Activated T-cell treated with anti-CD3 and anti-CD28 coated beads for 4 hours (primary cell): ENCODE measurements around the gene RIPK3.

ENCODE experiments used
- DNase-seq: peaks from one replicate; pipeline ENCODE4 v3.0.0-alpha.2; 2020

Gene RIPK3

GRCh38 chr14:24300326-24300980 lies 39.3 kb downstream of the RIPK3 start:
- DNase-seq = no peak

DNA sequence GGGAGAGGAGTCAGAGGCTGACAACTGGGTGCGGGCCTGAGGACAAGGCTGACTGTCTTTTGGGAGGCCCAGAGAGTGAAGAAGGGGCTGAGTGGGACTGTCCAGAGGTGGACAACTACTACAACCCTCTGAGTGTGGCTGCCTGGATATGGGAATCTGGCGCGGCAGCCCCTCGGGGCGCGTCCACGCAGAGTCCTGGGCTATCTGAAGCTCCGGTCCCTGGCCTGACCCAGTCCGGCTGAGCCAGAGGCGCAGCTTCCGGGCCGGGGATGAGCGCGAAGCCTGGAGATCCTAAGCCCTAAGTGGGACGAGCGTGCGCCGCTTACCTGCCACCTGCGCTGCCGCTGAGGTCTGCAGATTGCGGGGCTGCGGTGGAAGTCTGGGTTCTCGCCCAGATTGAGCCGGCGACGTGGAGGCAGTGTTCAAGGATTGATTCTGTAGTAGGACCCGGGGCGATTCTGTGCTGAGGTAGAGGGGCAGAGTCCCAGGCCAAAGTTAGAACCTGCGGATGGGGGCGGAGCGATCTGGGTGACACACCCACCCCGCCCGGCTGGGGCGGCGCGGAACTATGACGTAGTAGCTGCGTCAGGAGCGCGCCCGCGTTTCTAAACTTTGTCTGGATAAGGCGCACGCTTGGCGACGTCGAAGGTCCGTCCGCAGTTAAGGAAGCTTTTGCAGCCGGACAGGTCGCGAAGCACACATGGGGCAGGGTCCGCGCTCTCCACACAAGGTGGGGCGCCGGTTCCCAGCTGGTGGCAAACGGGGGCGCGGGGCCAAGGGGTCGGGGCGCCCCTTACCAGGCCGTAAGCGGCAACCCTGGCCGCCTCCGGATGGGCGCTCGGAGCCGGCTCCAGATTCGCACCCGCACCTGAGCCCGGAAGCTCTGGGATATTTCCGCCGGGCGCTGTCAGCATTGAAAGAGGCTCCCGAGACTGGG lies 40.3 kb downstream of the RIPK3 start, which contains the start of the genes DHRS1 and NOP9:
Gene DHRS1 (minus strand): TSS at position 526 of the 937 bp plus-strand sequence. CDS start 674 bp downstream, outside the sequence.
Gene NOP9 (plus strand): TSS at position 596 of the 937 bp plus-strand sequence. CDS start 105 bp downstream, at position 701.
- peak; percentile 92 for DNase-seq

DNA sequence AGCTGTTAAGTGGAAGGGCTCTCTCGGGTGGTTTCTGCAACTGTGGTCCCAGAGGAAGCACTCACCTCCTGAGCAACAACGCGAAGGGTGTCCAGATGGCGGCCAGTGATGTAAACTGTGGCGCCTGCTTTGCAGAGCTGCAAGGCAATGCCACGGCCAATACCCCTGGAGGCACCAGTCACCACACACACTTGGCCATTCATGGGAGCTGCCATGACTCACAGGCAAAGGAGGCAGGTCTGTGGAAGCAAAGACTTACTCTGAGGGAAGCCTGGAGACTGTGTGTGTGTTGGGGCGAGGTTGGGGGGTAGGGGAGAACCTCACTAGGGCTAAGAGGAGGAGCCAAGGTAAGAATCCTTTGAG lies 40.9 kb downstream of the RIPK3 start:
- no peak for DNase-seq

- no peak for DNase-seq
These were observed 42.4 kb downstream of the RIPK3 start for GRCh38 chr14:24297190-24297964.

GRCh38 chr14:24296341-24297157 lies 43.2 kb downstream of the RIPK3 start:
- peak; percentile 60 for DNase-seq

GRCh38 chr14:24293525-24293924 lies 46.3 kb downstream of the RIPK3 start:
- no peak for DNase-seq

- no peak for DNase-seq
These were observed 47.5 kb downstream of the RIPK3 start for GRCh38 chr14:24292118-24292807.

GRCh38 chr14:24291446-24292117 lies 48.2 kb downstream of the RIPK3 start:
- no peak for DNase-seq

DNA sequence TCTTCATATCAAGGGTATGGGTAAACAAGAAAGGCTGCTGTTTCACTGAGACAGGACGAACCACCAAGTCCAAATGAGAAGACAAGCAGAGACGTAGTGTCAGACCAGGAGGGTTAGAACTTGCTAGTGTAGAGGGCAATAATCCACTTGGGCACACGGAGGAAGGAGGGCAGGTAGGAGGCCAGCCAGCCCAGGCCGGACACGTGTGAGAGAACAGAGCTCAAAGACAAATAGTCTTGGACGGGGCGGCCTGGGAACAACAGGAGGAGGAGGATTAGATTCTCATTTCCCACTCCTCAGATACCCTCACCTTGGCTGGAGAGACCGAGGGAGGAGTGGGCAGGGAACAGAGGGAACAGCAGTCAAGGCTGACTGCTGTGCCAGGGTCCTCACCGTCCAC lies 49.0 kb downstream of the RIPK3 start:
- no peak for DNase-seq

GRCh38 chr14:24289649-24290280 lies 50.0 kb downstream of the RIPK3 start:
- no peak for DNase-seq

- DNase-seq = no peak
These were observed 52.8 kb downstream of the RIPK3 start for GRCh38 chr14:24286996-24287395.
